NT2/D1 (cell line): ENCODE data around the gene CYP26B1.

Experiments used
- DNase-seq: peaks from one replicate; pipeline ENCODE4 v3.0.0-alpha.2; 2011; ENCODE audit warnings: low read depth, low spot score
- H3K27me3 ChIP-seq: 2 replicates; pipeline ENCODE4 v1.6.0; 2011; ENCODE audit warnings: mild to moderate bottlenecking; ENCODE audit not compliant: insufficient read length, insufficient read depth
- H3K36me3 ChIP-seq: 2 replicates; pipeline ENCODE4 v1.6.1; 2011; ENCODE audit warnings: mild to moderate bottlenecking, low read length, mixed read lengths; ENCODE audit not compliant: insufficient read depth, insufficient read length
- H3K4me1 ChIP-seq: 2 replicates; pipeline ENCODE4 v1.5.1; 2011; ENCODE audit not compliant: insufficient read depth, insufficient read length
- H3K4me3 ChIP-seq: 2 replicates; pipeline ENCODE4 v1.5.1; 2011; ENCODE audit warnings: low read depth; ENCODE audit not compliant: insufficient read length
- H3K9ac ChIP-seq: 2 replicates; pipeline ENCODE4 v1.6.0; 2011; ENCODE audit warnings: low read depth; ENCODE audit not compliant: insufficient read length
- H3K9me3 ChIP-seq: 2 replicates; pipeline ENCODE4 v1.5.1; 2011; ENCODE audit warnings: mild to moderate bottlenecking, low read length; ENCODE audit not compliant: insufficient read depth
- SUZ12 ChIP-seq: IDR thresholded peaks from 2 replicates; pipeline ENCODE4 v1.6.1; 2011; ENCODE audit not compliant: insufficient read length, insufficient read depth; ENCODE audit errors: extremely low read depth
- YY1 ChIP-seq: IDR thresholded peaks from 2 replicates; pipeline ENCODE4 v1.6.1; 2011; ENCODE audit not compliant: insufficient read length, insufficient read depth
- ZNF274 ChIP-seq: IDR thresholded peaks from 2 replicates; pipeline ENCODE4 v1.6.1; 2011; ENCODE audit warnings: mild to moderate bottlenecking, low read depth, low read length

The CYP26B1 gene

DNA sequence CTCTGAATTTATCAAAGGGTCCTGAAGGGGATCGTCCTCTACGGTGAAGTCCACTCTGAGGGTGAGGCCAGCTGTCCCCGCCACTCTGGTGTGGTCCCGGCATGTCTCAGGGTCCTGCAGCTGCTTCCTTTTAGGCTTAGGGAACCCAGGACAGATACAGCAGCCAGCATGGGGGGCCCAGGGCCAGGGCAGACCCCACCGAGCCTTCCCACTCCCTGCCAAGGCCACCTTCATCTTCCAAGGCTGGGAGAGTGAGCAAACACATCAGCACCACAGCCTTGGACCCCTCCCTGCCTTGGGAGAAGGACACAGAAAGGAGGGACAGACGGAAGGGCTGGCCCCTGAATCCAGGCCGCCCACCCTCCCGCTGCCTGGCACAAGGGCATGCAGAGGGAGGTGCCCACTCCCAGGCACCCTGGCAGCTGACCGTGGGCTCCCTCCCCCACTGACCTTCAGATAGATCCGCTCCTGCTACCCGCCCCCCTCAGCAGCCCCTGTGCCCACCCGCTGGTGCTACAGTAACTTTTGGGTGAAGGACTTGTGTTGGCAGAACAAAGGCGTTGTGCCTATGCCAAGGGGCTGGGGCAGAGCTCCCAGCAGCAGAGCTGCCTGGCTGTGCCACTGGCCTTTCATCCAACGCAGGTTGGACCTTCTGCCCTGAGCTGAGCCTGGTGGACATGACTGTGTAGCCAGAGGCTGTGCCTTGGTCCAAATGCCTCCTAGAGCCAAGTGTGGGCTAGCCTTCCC is 7.6 kb downstream of the CYP26B1 start:
- TF ChIP-seq YY1 (no peak), ZNF274 (no peak), SUZ12 (no peak)
- H3K4me3 ChIP-seq, result no peak overlapping the region
- peaks cover 45% of the 10 kb centered on the region for H3K27me3 ChIP-seq
- peaks cover 11% of the 10 kb centered on the region for H3K4me1 ChIP-seq
- H3K9ac ChIP-seq, result no peak overlapping the region
- no peaks in the 10 kb centered on the region for H3K36me3 ChIP-seq
- no peak for DNase-seq
- no peaks in the 10 kb centered on the region for H3K9me3 ChIP-seq

DNA sequence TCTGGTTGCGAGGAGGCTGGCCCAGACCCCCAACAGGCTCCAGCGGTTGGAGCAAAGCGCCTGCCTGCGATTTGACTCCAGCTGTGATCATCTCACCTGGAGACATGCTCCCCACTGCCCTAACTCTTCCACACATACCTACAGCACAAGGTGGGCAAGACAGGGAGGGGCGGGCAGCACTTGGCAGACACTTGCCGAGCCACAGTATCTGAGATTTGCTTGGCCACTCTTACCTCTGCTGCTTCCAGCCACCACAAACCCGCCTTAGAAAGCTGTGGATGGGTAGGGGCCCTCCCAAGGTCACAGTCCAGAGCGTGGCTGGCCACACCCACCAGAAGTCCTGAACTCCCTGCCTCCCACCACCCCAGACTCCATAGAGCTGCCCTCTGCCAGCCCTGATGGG is 8.2 kb downstream of the CYP26B1 start:
- Histone ChIP-seq H3K9ac (no peak overlapping the region), H3K36me3 (no peaks in the 10 kb centered on the region), H3K4me3 (no peak overlapping the region), H3K9me3 (no peaks in the 10 kb centered on the region), H3K4me1 (peaks cover 13% of the 10 kb centered on the region), H3K27me3 (peaks cover 45% of the 10 kb centered on the region)
- no peak for TF ChIP-seq ZNF274
- TF ChIP-seq YY1, result no peak
- TF ChIP-seq SUZ12, result no peak
- no peak for DNase-seq

DNA sequence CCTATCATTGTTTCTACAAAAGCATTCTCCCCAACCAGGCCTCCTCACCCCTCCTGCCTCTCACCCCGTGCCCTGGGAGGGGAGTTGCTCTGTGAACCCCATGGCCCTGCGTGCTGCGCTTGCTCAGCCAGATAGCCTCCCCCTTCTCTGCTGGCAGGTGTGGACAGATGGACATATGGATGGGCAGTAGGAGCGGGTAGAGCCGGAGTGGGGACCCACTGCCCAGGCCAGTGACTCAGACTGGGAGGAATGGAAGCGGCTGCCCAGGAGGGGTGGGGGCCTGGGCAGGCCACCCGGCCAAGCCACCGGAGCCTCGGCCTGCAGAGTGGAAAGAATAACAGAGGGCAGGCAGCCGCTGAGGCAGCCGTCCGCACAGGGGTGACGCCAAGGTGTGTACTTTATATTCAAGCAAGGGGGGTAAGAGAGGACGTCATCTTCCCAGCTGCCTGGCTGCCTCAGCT is 8.7 kb downstream of the CYP26B1 start:
- no peak for DNase-seq
- Histone ChIP-seq H3K27me3 (peaks cover 41% of the 10 kb centered on the region), H3K4me1 (peaks cover 13% of the 10 kb centered on the region), H3K9me3 (no peaks in the 10 kb centered on the region), H3K4me3 (no peak overlapping the region), H3K36me3 (no peaks in the 10 kb centered on the region), H3K9ac (no peak overlapping the region)
- TF ChIP-seq ZNF274, result no peak
- no peak for TF ChIP-seq SUZ12
- TF ChIP-seq YY1, result no peak

- no peak overlapping the region for H3K4me3 ChIP-seq
- no peaks in the 10 kb centered on the region for H3K36me3 ChIP-seq
- peaks cover 34% of the 10 kb centered on the region for H3K27me3 ChIP-seq
- no peak overlapping the region for H3K9ac ChIP-seq
- H3K9me3 ChIP-seq, result no peaks in the 10 kb centered on the region
- peaks cover 11% of the 10 kb centered on the region for H3K4me1 ChIP-seq
- DNase-seq, result no peak
- TF ChIP-seq ZNF274 (no peak), YY1 (no peak), SUZ12 (no peak)
Observed at GRCh38 chr2:72138011-72138881, 9.4 kb downstream of the CYP26B1 start.

DNA sequence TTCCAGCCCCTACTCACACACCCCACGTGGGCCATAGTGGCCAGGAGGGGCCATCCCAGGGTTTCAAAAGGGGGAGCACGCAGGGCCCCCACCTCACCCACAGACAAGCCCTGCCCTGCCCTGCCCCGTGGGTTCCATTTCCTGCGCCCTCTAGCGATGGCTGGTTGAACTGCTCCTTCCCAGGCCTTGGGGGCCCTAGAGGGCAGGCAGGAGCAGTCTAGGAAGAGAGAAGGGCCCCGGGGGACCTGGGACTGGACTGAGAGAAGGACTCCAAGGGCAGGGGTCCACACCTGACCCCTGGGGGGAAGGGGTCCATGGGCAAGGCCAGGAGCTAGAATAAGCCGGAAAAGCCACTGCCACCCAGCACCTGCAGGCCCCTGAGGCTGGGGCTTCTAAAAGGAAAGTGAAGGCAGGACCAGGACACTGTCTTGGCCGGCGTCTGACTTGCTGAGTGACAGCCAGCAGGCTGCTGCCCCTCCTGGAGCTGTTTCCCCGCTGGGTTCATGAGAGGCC is 10.1 kb downstream of the CYP26B1 start:
- H3K9ac ChIP-seq, result no peak overlapping the region
- no peak overlapping the region for H3K4me3 ChIP-seq
- TF ChIP-seq YY1 (no peak), SUZ12 (no peak), ZNF274 (no peak)
- no peaks in the 10 kb centered on the region for H3K36me3 ChIP-seq
- no peak for DNase-seq
- H3K4me1 ChIP-seq, result peaks cover 11% of the 10 kb centered on the region
- H3K9me3 ChIP-seq, result no peaks in the 10 kb centered on the region
- peaks cover 27% of the 10 kb centered on the region for H3K27me3 ChIP-seq

- no peak overlapping the region for H3K4me3 ChIP-seq
- H3K9ac ChIP-seq, result no peak overlapping the region
- no peaks in the 10 kb centered on the region for H3K36me3 ChIP-seq
- TF ChIP-seq ZNF274, result no peak
- TF ChIP-seq SUZ12, result no peak
- no peak for TF ChIP-seq YY1
- no peak for DNase-seq
- no peaks in the 10 kb centered on the region for H3K9me3 ChIP-seq
- peaks cover 8% of the 10 kb centered on the region for H3K4me1 ChIP-seq
- H3K27me3 ChIP-seq, result peaks cover 22% of the 10 kb centered on the region
Observed at GRCh38 chr2:72136933-72137497, 10.6 kb downstream of the CYP26B1 start.

DNA sequence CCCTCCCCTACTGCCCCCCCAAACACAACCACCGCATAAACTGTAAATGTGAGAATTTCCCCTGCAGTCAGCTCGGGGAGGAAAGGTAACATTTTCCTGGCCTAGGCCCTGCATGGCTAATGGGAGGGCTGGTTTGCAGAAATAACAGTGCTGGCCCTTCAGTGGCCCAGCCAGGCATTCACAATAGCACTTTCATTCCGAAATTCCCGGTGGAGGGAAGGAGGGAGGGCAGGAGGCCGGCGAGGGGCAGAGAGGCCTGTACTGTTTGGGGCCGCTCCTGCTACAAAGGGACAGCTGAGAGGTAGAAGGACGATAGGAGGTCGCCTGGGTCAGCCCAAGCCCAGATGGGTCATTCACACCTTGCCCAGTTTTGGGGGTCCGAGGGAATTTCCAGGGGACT is 11.3 kb downstream of the CYP26B1 start:
- DNase-seq, result no peak
- peaks cover 7% of the 10 kb centered on the region for H3K4me1 ChIP-seq

More for the DNA sequence above, 11.3 kb downstream of the CYP26B1 start:
- no peaks in the 10 kb centered on the region for H3K9me3 ChIP-seq
- no peak for TF ChIP-seq ZNF274
- TF ChIP-seq YY1, result no peak
- TF ChIP-seq SUZ12, result no peak
- peaks cover 16% of the 10 kb centered on the region for H3K27me3 ChIP-seq
- no peak overlapping the region for H3K9ac ChIP-seq
- no peak overlapping the region for H3K4me3 ChIP-seq
- H3K36me3 ChIP-seq, result no peaks in the 10 kb centered on the region
